ENCODE data around the gene ZNF281.

DNA sequence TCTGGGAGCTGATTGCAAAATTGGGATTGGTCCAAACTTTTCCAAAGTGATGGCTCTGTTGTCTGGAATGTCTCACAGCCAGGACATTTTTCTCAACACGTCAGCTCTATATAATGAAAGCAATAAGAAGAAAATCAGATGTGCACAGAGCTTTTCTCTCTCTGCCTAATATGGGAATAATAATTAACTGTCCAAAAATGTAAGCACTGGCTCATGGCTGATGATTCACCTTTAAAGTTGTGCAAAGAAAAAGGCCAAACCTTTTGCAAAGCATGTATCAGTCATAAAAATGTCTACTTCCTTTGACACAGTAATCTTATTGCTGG lies 30.4 kb downstream of the ZNF281 start:
- TF ChIP-seq, protein P1, sequence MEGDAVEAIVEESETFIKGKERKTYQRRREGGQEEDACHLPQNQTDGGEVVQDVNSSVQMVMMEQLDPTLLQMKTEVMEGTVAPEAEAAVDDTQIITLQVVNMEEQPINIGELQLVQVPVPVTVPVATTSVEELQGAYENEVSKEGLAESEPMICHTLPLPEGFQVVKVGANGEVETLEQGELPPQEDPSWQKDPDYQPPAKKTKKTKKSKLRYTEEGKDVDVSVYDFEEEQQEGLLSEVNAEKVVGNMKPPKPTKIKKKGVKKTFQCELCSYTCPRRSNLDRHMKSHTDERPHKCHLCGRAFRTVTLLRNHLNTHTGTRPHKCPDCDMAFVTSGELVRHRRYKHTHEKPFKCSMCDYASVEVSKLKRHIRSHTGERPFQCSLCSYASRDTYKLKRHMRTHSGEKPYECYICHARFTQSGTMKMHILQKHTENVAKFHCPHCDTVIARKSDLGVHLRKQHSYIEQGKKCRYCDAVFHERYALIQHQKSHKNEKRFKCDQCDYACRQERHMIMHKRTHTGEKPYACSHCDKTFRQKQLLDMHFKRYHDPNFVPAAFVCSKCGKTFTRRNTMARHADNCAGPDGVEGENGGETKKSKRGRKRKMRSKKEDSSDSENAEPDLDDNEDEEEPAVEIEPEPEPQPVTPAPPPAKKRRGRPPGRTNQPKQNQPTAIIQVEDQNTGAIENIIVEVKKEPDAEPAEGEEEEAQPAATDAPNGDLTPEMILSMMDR (IDR thresholded peaks at IDR 0.05), result no peak
- TF ChIP-seq GABPB1 (CRISPR knock-in tag; IDR thresholded peaks at IDR 0.05) (no peak), NFE2L1 (CRISPR knock-in tag; IDR thresholded peaks at IDR 0.05) (no peak)
